ENCODE data around the gene JAKMIP3.

JAKMIP3 gene

DNA sequence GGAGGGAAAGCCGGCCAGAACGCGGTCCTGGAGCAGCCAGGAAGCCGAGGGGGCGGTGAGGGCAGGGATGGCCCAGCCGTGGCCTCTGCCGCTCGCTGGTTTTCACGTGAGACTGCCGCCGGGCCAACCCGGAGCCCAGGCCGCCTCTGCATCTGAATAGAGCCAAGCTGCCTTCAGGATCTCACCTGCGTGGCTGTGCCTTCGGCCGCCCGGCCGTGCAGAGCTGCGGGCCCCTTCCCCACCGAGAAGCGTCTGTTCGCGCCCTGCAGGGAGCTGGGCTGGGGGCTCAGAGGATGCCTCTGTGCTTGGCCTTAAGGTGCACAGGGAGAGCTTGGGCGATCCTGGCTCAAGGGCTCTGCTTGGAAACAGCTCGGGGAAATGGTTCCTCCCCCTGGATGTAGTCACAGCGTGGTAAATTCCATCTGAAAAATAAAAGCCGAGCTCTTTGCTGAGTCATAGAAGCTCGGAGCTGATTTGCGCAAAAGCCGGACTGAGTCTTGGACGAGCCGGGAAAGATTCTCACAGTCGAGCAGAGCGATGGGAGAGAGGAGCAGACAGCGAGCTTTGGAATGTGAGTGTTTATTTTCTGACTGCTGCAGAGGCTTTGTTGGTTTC lies at the start of gene JAKMIP3:
TSS of gene JAKMIP3 (plus strand) at position 456 of the 615 bp plus-strand sequence. CDS start 38,863 bp downstream, outside the sequence.
- ATAC-seq (ENCODE audit: low read depth) (peak; percentile 95), DNase-seq (ENCODE audit: low spot score) (no peak)
- Histone ChIP-seq H3K4me1 (ENCODE audit: insufficient read depth, poor library complexity, severe bottlenecking) (no peaks in the 10 kb centered on the region), H3K9me3 (ENCODE audit: severe bottlenecking) (no peaks in the 10 kb centered on the region), H3K4me3 (ENCODE audit: severe bottlenecking) (peak within 1 kb of the TSS; percentile 8), H3K27ac (ENCODE audit: poor library complexity, severe bottlenecking) (no peak within 1 kb of the TSS), H3K27me3 (ENCODE audit: insufficient read depth, poor library complexity, severe bottlenecking) (no peaks in the 10 kb centered on the region), H3K36me3 (ENCODE audit: low read depth) (no peaks in the 10 kb centered on the region)
- TF ChIP-seq, protein P1, sequence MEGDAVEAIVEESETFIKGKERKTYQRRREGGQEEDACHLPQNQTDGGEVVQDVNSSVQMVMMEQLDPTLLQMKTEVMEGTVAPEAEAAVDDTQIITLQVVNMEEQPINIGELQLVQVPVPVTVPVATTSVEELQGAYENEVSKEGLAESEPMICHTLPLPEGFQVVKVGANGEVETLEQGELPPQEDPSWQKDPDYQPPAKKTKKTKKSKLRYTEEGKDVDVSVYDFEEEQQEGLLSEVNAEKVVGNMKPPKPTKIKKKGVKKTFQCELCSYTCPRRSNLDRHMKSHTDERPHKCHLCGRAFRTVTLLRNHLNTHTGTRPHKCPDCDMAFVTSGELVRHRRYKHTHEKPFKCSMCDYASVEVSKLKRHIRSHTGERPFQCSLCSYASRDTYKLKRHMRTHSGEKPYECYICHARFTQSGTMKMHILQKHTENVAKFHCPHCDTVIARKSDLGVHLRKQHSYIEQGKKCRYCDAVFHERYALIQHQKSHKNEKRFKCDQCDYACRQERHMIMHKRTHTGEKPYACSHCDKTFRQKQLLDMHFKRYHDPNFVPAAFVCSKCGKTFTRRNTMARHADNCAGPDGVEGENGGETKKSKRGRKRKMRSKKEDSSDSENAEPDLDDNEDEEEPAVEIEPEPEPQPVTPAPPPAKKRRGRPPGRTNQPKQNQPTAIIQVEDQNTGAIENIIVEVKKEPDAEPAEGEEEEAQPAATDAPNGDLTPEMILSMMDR (IDR thresholded peaks at IDR 0.05; ENCODE audit: poor library complexity, severe bottlenecking): no peak

DNA sequence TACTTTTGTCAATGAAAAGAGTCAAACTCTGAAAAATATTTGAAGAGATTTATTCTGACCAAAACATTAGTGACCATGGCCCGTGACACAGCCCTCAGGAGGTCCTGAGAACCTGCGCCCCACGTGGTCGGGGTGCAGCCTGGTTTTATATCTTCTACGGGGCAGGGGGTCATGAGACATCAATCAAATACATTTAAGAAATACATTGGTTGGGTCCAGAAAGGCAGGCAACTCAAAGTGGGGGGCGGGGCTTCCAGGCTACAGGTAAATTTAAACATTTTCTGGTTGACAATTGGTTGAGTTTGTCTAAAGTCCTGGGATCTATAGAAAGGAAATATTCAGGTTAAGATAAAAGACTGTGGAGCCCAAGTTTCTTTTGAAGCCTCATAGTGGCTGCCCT lies 49.2 kb upstream of the JAKMIP3 start:
- DNase-seq (ENCODE audit: low spot score) (no peak), ATAC-seq (ENCODE audit: low read depth) (no peak)
- Histone ChIP-seq H3K4me3 (ENCODE audit: severe bottlenecking) (no peak overlapping the region), H3K36me3 (ENCODE audit: low read depth) (no peaks in the 10 kb centered on the region), H3K27me3 (ENCODE audit: insufficient read depth, poor library complexity, severe bottlenecking) (no peaks in the 10 kb centered on the region), H3K4me1 (ENCODE audit: insufficient read depth, poor library complexity, severe bottlenecking) (peaks cover 8% of the 10 kb centered on the region), H3K9me3 (ENCODE audit: severe bottlenecking) (no peaks in the 10 kb centered on the region), H3K27ac (ENCODE audit: poor library complexity, severe bottlenecking) (no peak overlapping the region)
- TF ChIP-seq, protein P1 (IDR thresholded peaks at IDR 0.05; ENCODE audit: poor library complexity, severe bottlenecking): no peak

DNA sequence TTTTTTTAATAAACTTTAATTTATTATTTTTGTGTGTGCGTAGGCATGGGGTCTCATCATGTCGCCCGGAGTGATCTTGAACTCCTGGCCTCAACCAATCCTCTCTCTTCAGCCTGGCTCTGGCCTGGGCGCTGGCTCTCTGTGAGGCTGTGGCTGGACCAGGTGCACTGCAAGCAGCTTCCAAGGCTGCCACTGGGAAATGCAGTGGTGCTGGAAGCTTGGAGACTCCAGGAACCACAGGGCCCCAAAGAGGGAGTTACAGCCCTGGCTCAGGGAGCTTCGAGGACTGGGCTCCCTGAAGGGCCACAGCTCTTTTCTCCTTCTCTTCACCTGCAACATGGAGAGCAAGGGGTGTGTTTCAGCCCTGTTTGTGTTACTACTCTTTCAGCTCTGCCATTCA lies 47.3 kb upstream of the JAKMIP3 start:
- Histone ChIP-seq H3K27ac (ENCODE audit: poor library complexity, severe bottlenecking) (no peak overlapping the region), H3K4me1 (ENCODE audit: insufficient read depth, poor library complexity, severe bottlenecking) (peaks cover 8% of the 10 kb centered on the region), H3K36me3 (ENCODE audit: low read depth) (no peaks in the 10 kb centered on the region), H3K27me3 (ENCODE audit: insufficient read depth, poor library complexity, severe bottlenecking) (peaks cover 4% of the 10 kb centered on the region), H3K4me3 (ENCODE audit: severe bottlenecking) (no peak overlapping the region), H3K9me3 (ENCODE audit: severe bottlenecking) (no peaks in the 10 kb centered on the region)
- TF ChIP-seq, protein P1 (IDR thresholded peaks at IDR 0.05; ENCODE audit: poor library complexity, severe bottlenecking): no peak
- no peak for DNase-seq (ENCODE audit: low spot score)
- ATAC-seq (ENCODE audit: low read depth): no peak

DNA sequence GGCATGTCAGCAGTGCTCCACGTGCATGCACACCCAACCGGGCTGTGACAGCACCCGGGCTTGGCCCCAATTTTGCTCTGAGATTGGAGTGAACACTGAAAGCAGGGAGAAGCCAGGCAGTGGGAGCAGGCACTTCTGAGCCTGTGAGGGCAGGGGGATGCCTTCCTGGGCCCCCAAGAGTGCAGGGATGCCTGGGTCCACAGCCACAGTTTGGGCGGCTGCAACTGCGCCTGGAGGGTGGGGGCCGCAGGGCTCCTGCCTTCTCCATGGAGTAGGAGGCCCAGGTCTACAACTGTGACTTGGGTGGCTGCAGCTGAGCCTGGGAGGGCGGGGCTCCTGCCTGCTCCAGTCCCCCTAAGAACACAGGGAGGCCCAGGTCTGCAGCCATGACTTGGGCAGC lies 46.4 kb upstream of the JAKMIP3 start:
- DNase-seq (ENCODE audit: low spot score): no peak
- ATAC-seq (ENCODE audit: low read depth): no peak
- no peaks in the 10 kb centered on the region for H3K9me3 ChIP-seq (ENCODE audit: severe bottlenecking)
- TF ChIP-seq, protein P1 (IDR thresholded peaks at IDR 0.05; ENCODE audit: poor library complexity, severe bottlenecking): no peak
- no peak overlapping the region for H3K4me3 ChIP-seq (ENCODE audit: severe bottlenecking)
- H3K27ac ChIP-seq (ENCODE audit: poor library complexity, severe bottlenecking): no peak overlapping the region
- peaks cover 8% of the 10 kb centered on the region for H3K4me1 ChIP-seq (ENCODE audit: insufficient read depth, poor library complexity, severe bottlenecking)
- no peaks in the 10 kb centered on the region for H3K36me3 ChIP-seq (ENCODE audit: low read depth)
- peaks cover 13% of the 10 kb centered on the region for H3K27me3 ChIP-seq (ENCODE audit: insufficient read depth, poor library complexity, severe bottlenecking)

DNA sequence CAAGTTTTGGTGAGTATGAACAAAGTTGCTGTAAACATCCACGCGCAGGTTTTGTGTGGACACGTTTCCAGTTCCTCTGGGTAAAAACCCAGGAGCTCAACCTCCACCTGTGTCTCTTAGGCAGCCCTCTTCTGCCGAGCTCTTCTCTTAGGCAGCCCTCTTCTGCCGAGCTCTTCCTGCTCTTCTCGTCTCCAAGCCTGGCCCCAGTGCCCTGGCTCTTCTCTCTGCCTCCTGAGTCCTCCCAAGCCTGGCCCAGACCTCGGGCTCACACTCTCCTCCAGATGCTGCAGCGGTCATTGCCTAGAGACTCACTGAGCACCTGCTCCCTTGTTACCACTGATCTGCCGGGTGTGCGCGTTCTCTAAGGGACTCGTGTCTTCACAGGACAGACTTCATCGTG lies 45.3 kb upstream of the JAKMIP3 start:
- DNase-seq (ENCODE audit: low spot score) (no peak), ATAC-seq (ENCODE audit: low read depth) (no peak)
- TF ChIP-seq, protein P1 (IDR thresholded peaks at IDR 0.05; ENCODE audit: poor library complexity, severe bottlenecking): no peak
- Histone ChIP-seq H3K36me3 (ENCODE audit: low read depth) (no peaks in the 10 kb centered on the region), H3K4me3 (ENCODE audit: severe bottlenecking) (no peak overlapping the region), H3K27me3 (ENCODE audit: insufficient read depth, poor library complexity, severe bottlenecking) (peaks cover 13% of the 10 kb centered on the region), H3K27ac (ENCODE audit: poor library complexity, severe bottlenecking) (no peak overlapping the region), H3K9me3 (ENCODE audit: severe bottlenecking) (no peaks in the 10 kb centered on the region), H3K4me1 (ENCODE audit: insufficient read depth, poor library complexity, severe bottlenecking) (peaks cover 8% of the 10 kb centered on the region)

All from RWPE2 (cell line).